Right lobe of liver (tissue), 4 donors: ENCODE results near the gene PDCD5.

Experiments
- CTCF ChIP-seq, 4 donors: fragments of 200-600 bp in 3 of 4; fragments of 450-650 bp in 1 of 4; IDR thresholded peaks; one replicate each; pipeline versions ENCODE4 v1.5.1 to v1.8.0; 2016 to 2022; ENCODE audit warnings: antibody characterized with exemption in 4 of 4, mild to moderate bottlenecking in 2 of 4
- POLR2A ChIP-seq: fragments of 450-650 bp; IDR thresholded peaks from one replicate; pipeline ENCODE4 v1.6.1; 2017; ENCODE audit warnings: antibody characterized with exemption, mild to moderate bottlenecking
- donor health status: DM: no; HTN: no; CAD: no.
- donor health status: DM: no; HTN: no; CAD: no.
- donor health status: DM: no; HTN: yes; CAD: no.

GRCh38 chr19:32603961-32604360 lies 23.0 kb downstream of the PDCD5 start:
- TF ChIP-seq CTCF (IDR thresholded peaks at IDR 0.05), result no peak
- no peak for TF ChIP-seq POLR2A
